Small intestine (tissue), 7 donors: ENCODE measurements around the gene NFIX. TPM values are rescaled to one million over a fixed set of nuclear protein-coding genes. Genes with fewer than 3 reads are reported as not detected.

Experiments
- DNase-seq, 2 donors: peaks; one replicate each; pipeline versions ENCODE4 v3.0.0 to v3.0.0-alpha.2; 2013
- FAIRE-seq: peaks from 2 replicates; lab custom pipeline; 2012; peaks lifted over from hg19 to GRCh38; lab: Jason Lieb, UNC
- H3K27ac ChIP-seq, 3 donors: one replicate each; pipeline ENCODE4 v1.5.1; 2013; ENCODE audit warnings: low read length in 2 of 3, mild to moderate bottlenecking in 2 of 3, control low read depth in 1 of 3, inconsistent platforms in 1 of 3, low read depth in 1 of 3, moderate library complexity in 1 of 3
- H3K27me3 ChIP-seq, 3 donors: one replicate each; pipeline ENCODE4 v1.6.1; 2013; ENCODE audit warnings: low read length in 3 of 3, inconsistent platforms in 1 of 3; ENCODE audit not compliant: control insufficient read depth in 3 of 3, insufficient read depth in 3 of 3
- H3K36me3 ChIP-seq, 3 donors: one replicate each; pipeline ENCODE4 v1.6.1; 2013; ENCODE audit warnings: low read length in 3 of 3, inconsistent platforms in 1 of 3, low read depth in 1 of 3, mild to moderate bottlenecking in 1 of 3, moderate library complexity in 1 of 3; ENCODE audit not compliant: control insufficient read depth in 3 of 3, insufficient read depth in 2 of 3
- H3K4me1 ChIP-seq, 3 donors: one replicate each; pipeline ENCODE4 v1.6.1; 2013; ENCODE audit warnings: low read length in 2 of 3, inconsistent platforms in 1 of 3, low read depth in 1 of 3, mild to moderate bottlenecking in 1 of 3, moderate library complexity in 1 of 3; ENCODE audit not compliant: control insufficient read depth in 3 of 3, insufficient read depth in 2 of 3
- H3K4me3 ChIP-seq, 3 donors: one replicate each; pipeline ENCODE4 v1.5.1; 2013; ENCODE audit warnings: low read length in 3 of 3, control low read depth in 1 of 3, inconsistent platforms in 1 of 3, low read depth in 1 of 3, mild to moderate bottlenecking in 1 of 3, moderate library complexity in 1 of 3
- H3K9me3 ChIP-seq, 2 donors: one replicate each; pipeline ENCODE4 v1.6.1; 2013; ENCODE audit warnings: low read depth in 1 of 2, low read length in 1 of 2; ENCODE audit not compliant: control insufficient read depth in 2 of 2, insufficient read depth in 1 of 2
- WGBS, 3 donors: extraction: QIAGEN DNeasy Blood & Tissue Kit; methylation state at CpG; one replicate each; pipeline ENCODE4 v1.1.7; 2013; 5-methylcytosine and 5-hydroxymethylcytosine counted together
- polyA plus RNA-seq, 4 donors: library from polyadenylated mRNA; stranded (reverse) in 3 of 4; unstranded in 1 of 4; fragments of 200-250 nt in 3 of 4; fragments of 120-200 nt in 1 of 4; gene quantifications; one replicate each; pipeline versions ENCODE4 v1.2.1 to v1.2.3, GENCODE V29; 2013
- donor health status: healthy with polysubstance abuse.
- donor health status: control.
- donor health status: control.
- donor health status: Bipolar disorder and iron deficiency.
- donor health status: healthy.

NFIX gene
- polyA plus RNA-seq, 4 donors: 2.9 to 31.4 (median 10.0) TPM

- WGBS, 3 donors: 40 to 62% (median 62%) methylated on average over 12 of the region's 12 CpGs
- Histone ChIP-seq H3K4me1 (peaks cover 0 to 3% (median 0%) of the 10 kb centered on the region in 3 donors), H3K27me3 (peaks cover 0 to 86% (median 16%) of the 10 kb centered on the region in 3 donors), H3K4me3 (no peak overlapping the region), H3K27ac (no peak overlapping the region), H3K9me3 (no peaks in the 10 kb centered on the region), H3K36me3 (peaks cover 0 to 3% (median 0%) of the 10 kb centered on the region in 3 donors)
- FAIRE-seq: no peak
- DNase-seq: no peak
These were observed 10.6 kb downstream of the NFIX start for GRCh38 chr19:13005861-13006370.

GRCh38 chr19:13006431-13007281, 11.4 kb downstream of the NFIX start:
- Histone ChIP-seq H3K4me1 (peaks cover 0 to 5% (median 0%) of the 10 kb centered on the region in 3 donors), H3K27me3 (peaks cover 0 to 86% (median 20%) of the 10 kb centered on the region in 3 donors), H3K4me3 (no peak overlapping the region), H3K36me3 (peaks cover 0 to 3% (median 0%) of the 10 kb centered on the region in 3 donors), H3K27ac (no peak overlapping the region), H3K9me3 (peaks cover 0 to 3% of the 10 kb centered on the region in 2 donors)
- 78 to 87% (median 86%) methylated on average over 25 to 28 of the region's 28 CpGs for WGBS, 3 donors
- FAIRE-seq (no peak), DNase-seq (no peak)

GRCh38 chr19:13007292-13008045, 12.2 kb downstream of the NFIX start:
- Histone ChIP-seq H3K4me3 (no peak overlapping the region), H3K36me3 (peaks cover 0 to 3% (median 0%) of the 10 kb centered on the region in 3 donors), H3K9me3 (peaks cover 0 to 4% of the 10 kb centered on the region in 2 donors), H3K27me3 (peaks cover 0 to 90% (median 23%) of the 10 kb centered on the region in 3 donors), H3K4me1 (peaks cover 0 to 13% (median 0%) of the 10 kb centered on the region in 3 donors), H3K27ac (peak overlapping the region in 1 of 3 donors; percentile 52)
- WGBS, 3 donors: 28 to 45% (median 38%) methylated on average over 17 of the region's 17 CpGs
- FAIRE-seq: no peak
- DNase-seq: no peak

- no peak for DNase-seq
- Histone ChIP-seq H3K36me3 (peaks cover 0 to 3% (median 0%) of the 10 kb centered on the region in 3 donors), H3K9me3 (peaks cover 0 to 4% of the 10 kb centered on the region in 2 donors), H3K4me1 (peaks cover 0 to 18% (median 13%) of the 10 kb centered on the region in 3 donors), H3K27me3 (peaks cover 0 to 97% (median 26%) of the 10 kb centered on the region in 3 donors), H3K27ac (peak overlapping the region in 1 of 3 donors; percentile 4), H3K4me3 (no peak overlapping the region)
- WGBS, 3 donors: 84 to 90% (median 85%) methylated on average over 28 of the region's 28 CpGs
- FAIRE-seq: no peak
These were observed 13.9 kb downstream of the NFIX start for GRCh38 chr19:13008926-13009787.

GRCh38 chr19:13010038-13010991, 15.0 kb downstream of the NFIX start:
- peaks cover 0 to 4% of the 10 kb centered on the region in 2 donors for H3K9me3 ChIP-seq
- H3K27me3 ChIP-seq: peaks cover 0 to 98% (median 26%) of the 10 kb centered on the region in 3 donors
- H3K4me1 ChIP-seq: peaks cover 0 to 24% (median 15%) of the 10 kb centered on the region in 3 donors
- H3K27ac ChIP-seq: peak overlapping the region in 1 of 3 donors; percentile 4
- FAIRE-seq: no peak
- no peak for DNase-seq
- H3K4me3 ChIP-seq: no peak overlapping the region
- H3K36me3 ChIP-seq: peaks cover 0 to 3% (median 0%) of the 10 kb centered on the region in 3 donors
- WGBS, 3 donors: 38 to 81% (median 68%) methylated on average over 57 to 62 of the region's 62 CpGs

GRCh38 chr19:13010992-13011652, 15.8 kb downstream of the NFIX start:
- DNase-seq (no peak), FAIRE-seq (no peak)
- 35 to 79% (median 71%) methylated on average over 38 to 39 of the region's 39 CpGs for WGBS, 3 donors
- no peak overlapping the region for H3K27ac ChIP-seq
- no peak overlapping the region for H3K4me3 ChIP-seq
- H3K9me3 ChIP-seq: peaks cover 0 to 4% of the 10 kb centered on the region in 2 donors
- peaks cover 0 to 24% (median 15%) of the 10 kb centered on the region in 3 donors for H3K4me1 ChIP-seq
- peaks cover 0 to 98% (median 26%) of the 10 kb centered on the region in 3 donors for H3K27me3 ChIP-seq
- H3K36me3 ChIP-seq: peaks cover 0 to 3% (median 0%) of the 10 kb centered on the region in 3 donors
